CD4-positive, alpha-beta T cell treated with Interleukin-4 for 4 hours (primary cell): Measurements from ENCODE around the gene ZNRF2.

Experiments used
- DNase-seq: peaks from one replicate; pipeline ENCODE4 v3.0.0-alpha.2; 2020

Gene ZNRF2

DNA sequence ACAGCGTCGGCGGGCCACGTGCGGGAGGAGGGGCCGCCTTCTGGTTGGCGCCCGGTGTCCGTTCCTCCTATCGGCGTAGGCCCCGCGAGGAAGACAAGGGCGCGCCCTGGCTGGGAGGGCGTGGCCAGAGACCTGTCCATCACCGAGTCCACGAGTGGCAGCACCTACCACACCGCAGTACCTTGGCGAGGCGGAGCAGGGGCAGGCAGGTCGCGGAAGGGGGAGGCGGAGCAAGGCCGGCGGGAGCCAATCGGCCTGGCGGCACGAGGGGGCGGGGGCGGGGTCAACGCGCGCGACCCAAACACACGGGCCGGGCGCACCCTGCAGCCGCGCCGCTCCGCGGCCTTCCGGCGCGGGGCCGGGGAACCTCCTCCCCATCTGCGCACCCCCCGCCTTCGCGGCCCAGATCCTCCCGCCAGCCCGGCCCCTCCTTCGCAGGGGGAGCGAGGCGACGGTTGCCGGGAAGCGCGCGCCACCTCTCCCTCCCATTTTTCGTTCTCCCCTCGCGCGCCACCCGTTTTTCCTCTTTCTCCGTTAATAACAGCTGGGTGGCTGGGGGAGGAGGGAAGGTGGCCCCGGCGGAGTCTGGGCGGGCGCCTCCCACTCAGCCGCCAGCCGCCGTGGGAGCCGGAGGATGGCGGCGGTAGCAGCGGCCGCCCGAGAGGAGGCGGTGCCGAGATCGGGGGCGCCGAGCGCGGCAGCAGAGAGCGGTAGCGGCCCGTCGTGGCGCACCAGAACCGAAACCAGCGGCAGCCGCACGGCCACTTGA is at the start of gene ZNRF2:
Gene ZNRF2 (plus strand): TSS at position 300 of the 769 bp plus-strand sequence. CDS start 761 bp downstream, outside the sequence.
- peak; percentile 100 for DNase-seq

DNA sequence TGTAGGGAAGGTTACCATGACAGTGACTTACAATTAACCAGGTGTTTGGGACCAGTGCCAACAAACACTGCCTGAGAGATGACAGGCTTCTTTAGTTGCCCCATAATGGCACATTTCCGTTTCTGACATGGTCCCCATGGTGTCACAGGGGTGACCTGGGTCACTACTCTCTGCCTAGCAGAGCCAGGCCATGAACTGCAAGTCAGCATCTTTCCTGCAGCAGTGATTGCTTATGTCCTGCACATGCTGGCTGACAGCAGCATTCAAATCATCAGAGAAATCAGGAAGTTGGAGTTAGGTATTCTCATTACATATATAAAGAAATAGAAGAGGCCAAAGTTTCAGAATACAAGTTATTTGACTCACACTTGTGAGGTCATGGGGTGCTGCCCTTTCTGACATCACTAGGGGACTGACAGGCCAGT is 47.1 kb upstream of the ZNRF2 start:
- DNase-seq, result no peak

DNA sequence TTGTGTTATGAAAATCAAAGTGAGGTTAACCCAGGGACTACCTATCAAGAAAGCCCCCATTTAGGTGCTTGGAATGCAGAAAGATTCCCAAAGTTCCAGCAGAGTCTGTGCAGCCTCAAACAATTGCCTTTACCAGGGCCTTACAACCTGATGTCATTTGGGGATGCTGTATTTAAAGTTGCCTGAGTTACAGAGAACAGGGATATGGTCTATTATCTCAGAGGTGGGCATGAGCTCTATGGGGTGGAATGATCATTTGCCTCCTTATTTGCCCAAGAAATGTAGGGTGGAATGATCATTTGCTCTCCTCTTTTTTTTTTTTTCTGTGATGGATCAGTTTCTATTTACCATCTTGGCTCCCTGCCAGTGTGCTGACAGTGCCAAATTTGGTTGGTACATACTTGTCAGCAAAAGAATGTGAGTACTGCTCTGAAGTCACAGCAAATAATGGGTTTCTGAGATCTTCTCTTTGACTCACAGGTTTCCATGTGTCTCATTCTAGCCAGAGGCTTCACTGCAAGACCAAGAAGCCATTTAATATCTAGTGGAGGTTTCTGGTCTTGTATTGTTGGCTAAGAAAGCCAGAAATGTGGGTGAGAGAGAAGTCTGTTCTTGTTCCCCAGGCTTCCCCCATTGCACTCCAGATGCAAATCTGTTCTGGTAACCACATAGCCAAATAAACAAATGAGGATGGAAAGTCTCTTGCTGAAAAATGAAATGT is 45.5 kb upstream of the ZNRF2 start:
- no peak for DNase-seq

DNA sequence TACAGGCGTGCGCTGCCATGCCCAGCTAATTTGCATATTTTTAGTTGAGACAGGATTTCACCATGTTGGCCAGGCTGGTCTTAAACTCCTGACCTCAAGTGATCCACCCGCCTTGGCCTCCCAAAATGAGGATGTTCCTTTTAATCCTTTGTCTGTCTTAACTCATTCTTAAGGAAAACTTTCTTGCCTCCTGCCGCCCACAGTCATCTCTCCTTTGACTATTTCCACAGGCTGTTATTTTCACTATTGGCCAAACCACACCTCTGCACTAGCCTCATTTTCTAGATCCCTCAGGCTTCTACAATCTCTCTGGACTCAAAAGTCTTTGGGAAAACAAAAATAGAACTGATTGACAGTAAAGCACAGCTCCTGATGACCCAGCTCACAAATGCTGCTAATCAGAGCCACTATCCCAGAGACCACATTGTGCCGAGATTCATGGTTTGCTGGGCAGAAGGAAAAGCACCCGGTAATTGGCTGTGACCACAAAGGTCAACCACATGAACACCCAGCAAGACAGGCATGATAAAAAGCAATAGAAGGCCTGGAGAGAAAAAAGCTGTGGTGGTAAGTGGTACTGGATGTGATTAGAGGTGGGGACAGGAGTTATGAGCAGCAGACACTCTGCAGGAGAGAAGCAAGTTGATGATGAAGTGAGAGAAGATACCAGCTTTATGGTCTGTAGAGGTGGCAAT is 44.1 kb upstream of the ZNRF2 start:
- no peak for DNase-seq

DNA sequence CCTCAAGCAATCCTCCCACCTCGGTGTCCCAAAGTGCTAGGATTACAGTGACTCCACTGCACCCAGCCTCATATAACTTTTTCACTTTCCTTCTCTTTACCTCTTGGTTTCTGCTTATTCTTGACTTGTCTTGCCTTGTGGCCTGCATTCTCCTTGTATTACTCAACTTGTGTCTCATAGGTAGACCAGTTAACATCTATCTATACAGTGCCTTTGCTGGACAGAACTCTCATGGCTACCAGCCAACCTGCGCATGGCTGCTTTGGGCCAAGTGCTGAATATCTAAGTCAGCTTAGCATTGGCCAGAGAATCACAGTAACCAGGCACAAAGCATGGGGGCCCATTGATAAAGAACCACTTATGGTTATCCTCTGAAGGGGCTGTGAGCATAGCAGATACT is 42.6 kb upstream of the ZNRF2 start:
- DNase-seq, result no peak

DNA sequence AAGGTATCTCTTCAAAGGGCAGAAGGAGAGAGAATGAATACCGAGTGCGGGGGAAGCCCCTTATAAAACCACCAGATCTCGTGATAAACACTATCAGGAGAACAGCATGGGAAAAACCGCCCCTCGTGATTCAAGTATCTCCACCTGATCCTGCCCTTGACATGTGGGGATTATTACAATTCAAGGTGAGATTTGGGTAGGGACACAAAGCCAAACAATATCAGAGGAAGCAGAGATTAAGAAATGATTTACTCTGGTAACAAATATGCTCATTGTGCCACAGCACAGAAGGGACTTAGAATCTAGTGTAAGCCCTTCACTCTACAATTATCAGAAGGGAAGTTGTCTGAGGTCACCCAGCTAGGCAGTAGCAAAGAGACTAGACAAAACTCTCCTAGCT is 40.1 kb upstream of the ZNRF2 start:
- DNase-seq, result no peak

DNA sequence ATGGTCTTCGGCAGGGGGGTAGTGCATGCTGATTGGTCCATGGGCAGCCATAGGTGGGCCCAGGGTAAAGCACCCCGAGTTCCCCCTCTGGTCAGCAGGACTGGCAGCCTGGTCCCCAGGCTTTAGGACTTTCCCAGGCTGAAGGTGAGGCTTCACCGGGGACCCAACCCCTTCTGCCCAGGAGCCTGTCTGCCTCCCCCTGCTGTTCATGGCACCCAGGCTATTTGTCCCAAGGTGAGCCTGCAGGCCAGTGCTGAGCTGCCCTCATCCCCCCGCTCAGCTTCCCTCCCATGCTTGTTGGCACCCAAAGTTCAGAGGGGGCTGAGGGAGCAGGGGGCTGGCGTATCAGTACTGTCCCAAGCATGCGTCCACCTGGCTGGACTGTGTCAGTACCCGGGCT is 38.5 kb upstream of the ZNRF2 start:
- DNase-seq, result no peak

DNA sequence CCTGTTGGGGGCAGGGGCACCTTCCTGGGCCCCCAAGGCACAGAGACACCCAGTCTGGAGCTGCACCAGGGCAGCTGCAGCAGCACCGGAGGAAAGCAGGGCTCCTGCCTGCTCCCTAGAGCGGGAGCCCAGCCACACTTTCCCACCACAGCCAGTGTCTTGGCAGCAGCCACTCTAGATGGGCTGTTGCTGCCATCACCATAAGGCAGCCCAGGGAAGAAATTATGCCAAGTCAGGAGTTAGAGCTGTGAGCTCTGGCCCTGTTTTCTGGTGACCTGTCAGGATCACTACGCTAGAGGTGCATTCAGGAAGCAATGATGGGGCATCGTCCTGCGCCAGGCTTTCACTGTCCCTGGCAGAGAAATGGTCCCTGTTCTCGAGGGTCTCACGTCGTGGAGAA is 38.0 kb upstream of the ZNRF2 start:
- no peak for DNase-seq

DNA sequence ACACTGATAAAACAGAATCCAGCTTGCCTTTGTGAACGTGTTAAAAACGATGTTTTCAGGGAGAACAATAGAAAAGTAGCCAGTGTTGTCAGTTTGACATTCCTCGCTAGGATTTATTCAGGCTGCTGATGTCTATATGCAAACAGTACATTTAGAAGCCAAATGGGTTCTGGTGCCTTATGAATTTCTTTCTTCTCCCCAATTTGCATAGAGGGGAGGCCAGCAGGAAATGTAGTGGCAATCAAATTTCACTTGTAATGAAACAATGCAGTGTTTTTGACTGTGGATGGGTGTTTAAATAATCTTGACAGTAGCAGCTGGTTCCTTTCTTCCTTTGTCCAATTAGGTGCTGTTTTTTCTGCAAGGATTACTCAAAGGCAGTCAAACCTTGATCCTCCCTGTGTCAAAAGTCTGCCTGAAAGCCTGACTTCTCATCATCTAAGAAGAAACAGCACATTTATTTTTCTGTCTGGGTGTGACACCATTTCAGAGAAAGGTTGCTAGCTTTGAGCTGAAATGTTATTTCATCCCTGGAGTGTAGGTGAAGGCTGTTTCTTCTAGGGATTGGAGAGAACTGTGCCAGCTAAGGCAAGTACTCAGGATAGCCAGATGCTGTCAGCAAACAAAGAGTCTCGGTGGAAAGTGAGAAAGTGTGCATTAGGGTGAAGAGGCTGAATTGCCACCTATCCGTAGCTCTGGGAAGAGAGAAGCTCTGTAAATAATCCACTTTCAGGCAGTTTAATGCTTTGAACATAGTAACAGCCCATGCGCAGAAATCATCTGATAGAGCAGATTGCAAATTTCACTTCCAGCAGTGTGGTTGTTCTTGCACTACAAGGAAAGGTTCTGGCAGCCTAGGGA is 36.6 kb upstream of the ZNRF2 start:
- no peak for DNase-seq

DNA sequence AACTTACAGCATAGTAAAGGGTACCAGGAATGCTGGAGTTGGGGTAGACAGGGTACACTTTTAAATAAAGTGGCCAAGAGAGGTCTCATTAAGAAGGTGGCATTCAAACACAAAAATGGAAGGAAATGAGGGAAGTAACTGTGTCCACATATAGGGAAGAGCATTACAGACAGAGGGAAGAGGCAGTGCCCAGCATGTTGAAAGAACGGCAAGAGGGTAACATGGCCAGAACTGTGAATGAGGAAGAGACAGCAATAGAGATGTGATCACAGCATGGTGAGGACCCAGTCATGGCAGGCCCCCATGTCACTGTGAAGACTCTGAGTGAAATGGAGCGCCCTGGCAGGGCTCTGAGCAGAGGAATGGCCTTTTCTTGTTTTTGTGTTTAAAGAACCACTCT is 35.1 kb upstream of the ZNRF2 start:
- no peak for DNase-seq

DNA sequence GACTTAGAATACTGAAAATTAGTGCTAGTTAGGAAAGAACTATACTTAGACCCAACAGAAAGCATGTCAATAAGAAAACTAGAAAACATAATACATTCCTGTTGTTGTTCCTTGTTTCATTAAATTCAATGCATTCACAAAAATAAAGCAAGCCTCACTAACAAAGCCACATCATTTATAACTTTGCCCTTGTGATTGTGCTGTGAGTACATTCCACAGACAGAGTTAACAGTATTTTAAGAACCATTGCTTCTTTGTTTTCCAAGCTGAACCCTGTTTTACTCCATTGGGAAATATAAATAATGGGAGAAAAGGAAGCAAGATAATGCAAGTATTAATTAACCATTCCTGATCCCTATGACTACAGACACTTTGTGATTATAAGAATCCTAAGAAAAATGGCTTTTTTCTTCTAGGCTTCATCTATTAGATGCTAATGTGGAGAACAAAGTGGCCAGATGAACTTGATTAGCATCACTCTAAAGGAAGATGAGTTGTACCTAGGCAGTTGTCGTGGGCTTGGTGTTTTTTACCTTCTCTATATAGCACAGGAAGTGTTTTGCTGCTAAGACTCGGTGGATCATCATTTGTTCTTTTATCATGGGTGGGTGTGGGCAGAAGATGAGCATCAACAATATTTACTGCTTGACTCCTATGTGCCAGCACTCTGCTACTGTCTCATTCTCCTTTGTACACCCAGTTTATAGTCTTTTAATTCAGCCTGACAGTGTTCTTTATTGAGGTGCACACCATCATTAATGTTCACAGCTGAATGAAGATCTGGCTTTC is 34.2 kb upstream of the ZNRF2 start:
- peak; percentile 21 for DNase-seq

DNA sequence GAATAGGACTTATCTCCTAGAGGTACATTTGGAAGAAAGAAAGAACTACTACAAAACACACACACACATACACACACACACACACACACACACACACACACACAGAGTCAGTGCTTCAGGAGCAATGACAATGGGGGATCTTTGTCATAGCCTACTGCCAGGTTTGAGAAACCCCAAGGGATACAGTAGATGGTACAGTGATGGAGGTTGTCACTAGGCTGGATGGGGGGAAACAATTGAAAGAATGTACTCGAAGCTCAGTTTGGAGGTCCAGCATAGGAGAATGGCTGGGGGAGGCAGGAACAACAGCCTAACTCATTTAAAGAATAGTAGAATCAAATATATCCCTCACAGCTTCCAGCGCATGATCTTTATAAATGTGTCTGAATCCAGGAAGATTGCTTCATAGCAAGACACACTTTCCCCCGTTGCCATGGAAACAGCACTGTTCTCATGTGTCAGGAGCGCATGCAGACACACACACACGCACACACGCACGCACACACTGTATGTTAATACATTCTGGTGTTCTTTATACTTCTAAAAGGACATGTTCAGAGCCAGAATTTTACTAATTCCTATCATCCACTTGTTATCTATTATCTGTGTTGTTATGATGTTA is 32.6 kb upstream of the ZNRF2 start:
- no peak for DNase-seq

DNA sequence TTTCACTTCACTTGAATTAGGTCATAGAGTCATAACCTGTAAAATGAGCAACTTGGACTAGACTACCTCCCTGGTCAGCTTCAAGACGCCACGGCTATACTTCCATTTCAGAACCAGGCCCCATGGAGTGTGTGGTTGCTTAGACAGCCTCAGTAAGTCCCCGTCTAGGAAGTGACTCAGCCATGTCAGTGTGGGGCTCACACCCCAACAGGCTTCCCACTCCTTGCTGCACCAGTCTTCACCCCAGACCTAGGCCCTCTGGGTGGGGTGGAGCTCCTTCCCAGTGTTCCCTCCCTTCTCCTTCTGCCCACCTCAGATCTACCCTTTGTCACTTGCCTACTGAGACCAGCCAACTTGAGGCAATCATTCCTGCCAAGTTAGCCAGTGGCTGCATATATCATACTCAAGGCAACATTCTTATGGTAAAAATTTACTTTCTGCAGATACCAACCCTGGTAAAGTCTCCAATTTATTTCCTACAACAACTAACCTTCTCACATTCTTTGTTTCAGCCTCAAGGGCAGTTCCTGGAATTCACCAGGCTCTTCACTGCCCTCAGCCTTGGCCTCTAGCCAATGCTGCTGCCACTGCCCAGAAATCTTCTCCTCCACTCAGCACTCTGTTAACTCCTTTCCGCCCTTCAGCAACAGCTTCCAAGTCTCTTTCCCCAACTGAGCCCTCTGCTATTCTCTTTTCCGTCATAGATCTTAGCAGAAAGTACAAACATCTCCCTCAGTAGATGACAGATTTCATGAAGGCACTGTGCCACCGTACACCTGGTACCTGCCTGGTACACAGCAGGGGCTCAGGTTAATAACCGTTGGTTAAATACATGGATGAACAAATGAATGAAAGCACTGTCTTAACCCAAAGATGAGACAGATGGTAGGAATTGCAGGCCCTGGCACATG is 31.3 kb upstream of the ZNRF2 start:
- no peak for DNase-seq

DNA sequence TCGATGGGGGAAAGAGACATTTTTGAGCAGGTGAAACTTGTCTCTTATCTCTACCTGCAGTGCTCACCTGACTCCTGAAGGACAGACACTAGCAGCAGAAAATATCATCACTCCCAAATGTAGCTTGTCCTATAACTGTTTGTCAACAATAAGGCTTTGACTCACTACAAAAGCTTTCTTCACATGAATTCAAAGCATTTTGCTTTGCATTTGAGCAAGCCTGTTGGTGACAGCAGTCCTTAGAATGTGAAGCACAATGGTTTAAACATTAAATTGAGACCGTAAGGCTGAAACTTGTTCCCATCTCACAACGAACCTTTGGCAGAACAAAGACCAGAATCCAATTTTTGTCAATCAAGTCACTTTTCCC is 30.6 kb upstream of the ZNRF2 start:
- no peak for DNase-seq

DNA sequence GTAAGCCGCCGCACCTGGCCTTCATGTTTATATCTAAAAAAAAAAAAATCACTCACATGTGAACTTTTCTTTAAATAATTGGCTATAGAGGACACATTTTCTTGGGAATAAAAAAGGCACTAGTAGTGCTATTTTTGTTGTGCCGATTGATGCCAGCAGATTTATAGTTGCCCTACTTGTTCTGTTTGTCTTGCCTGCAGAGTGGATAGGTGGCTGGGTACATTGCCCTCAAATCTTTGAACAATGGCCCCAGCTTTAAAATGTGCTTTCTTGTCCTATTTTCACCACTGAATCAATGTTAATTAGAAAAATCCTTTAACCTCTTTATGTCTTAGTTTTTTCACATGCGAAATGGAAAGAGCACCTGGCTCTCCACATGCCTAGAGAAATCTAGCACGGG is 30.1 kb upstream of the ZNRF2 start:
- no peak for DNase-seq

DNA sequence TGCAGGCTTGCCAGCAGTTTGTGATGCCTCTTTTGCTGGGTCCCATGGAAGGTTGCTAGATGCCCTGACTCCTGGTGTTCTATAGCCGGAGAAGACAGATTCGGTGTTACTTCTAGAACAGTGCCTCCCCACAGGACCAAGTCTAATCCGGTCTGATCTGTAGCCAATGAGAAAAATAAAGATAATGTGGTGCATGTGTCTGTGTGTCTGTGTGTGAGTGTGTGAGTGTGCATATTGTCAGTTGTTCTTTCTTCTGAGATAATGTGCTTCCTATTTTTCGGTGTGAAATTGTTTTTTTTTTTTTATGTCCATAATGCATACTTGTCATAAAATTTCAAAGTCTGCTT is 29.7 kb upstream of the ZNRF2 start:
- no peak for DNase-seq

DNA sequence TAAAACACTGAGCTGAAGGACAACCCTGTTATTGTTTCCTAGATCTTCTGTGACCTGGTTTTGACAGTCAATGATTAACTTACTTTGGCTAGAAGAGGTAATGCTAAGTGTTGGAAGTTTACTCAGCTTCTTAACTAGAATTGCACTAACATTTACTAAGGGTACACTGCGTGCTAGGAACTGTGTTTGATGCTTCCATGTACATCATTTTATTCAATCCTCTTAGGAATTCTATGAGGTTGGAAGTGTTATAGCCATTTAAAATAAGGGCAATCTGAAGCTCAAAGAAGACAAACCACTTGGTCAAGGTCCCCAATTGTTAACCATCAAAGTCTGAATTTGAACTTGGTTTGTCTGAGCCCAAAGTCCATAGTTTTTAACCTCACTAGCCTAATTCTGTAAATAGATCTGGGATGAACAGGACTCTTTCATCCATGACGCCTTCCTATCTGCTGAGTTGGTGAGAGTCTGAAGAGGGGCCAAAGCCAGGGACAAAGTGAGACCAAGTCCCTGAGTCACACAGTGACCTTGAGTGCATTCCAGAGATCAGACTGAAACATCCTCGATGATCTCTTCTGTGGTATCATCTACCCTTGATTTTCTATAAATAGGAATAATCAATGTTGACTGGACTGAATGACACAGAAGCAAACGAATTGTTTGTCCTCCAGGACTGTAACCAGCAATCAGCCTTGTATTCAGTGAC is 29.2 kb upstream of the ZNRF2 start:
- DNase-seq, result no peak

DNA sequence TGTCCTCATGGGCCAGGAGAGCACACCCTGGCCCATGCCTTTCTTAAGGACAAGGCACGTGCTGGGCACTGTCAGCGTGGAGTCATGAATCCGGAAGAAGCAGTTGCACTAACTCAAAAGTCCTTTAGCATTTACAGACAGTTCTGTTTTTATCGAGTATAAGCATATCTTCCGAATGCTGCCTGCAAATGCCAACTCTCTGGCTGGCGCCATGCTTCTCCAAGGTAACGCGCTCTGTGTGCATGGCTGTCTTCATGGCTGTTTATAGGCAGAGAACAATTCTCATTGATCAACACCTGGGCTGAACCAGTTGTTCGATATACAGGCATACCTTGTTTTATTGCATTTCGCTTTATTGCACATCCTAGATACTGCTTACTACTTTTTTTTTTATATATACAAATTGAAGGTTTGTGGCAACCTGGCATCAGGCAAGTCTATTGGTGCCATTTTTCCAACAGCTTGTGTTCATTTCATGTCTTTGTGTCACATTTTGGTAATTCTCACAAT is 28.0 kb upstream of the ZNRF2 start:
- no peak for DNase-seq

DNA sequence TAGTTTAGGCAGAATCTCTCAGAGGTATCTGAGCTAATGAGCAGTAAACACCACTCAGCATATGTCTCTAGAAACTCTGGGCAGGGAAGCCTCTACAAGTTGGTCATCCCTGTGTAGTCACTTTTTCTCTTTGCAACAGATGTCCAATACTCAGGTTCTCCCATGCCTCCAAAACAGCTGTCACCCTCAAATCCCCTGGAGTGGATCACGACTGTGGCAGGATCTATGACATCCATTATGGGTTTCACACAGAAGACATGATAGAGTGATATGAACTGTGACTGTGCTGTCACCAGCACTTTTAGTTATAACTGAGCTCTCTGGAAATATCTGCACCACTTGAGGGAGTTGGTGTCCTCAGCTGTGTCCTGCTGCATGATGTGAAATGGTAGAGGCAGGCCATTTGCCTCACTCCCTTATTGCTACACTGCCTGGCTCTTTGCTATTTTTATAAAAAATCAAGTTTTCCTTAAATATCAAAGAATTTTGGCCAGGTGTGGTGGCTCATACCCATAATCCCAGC is 24.1 kb upstream of the ZNRF2 start:
- DNase-seq, result no peak
